Epithelial cell of esophagus (primary cell): ENCODE results near the gene PDK3.

ENCODE experiments used
- DNase-seq: peaks from one replicate; pipeline ENCODE4 v3.0.0; 2010; ENCODE audit warnings: low read depth
- H3K4me3 ChIP-seq: 2 replicates; pipeline ENCODE4 v1.5.1; 2011; ENCODE audit warnings: mild to moderate bottlenecking, low read length, control low read depth
- TF ChIP-seq, protein P1 (sequence below): IDR thresholded peaks from 2 replicates; pipeline ENCODE4 v1.5.1; 2011; ENCODE audit warnings: low read depth, mild to moderate bottlenecking, low read length, control low read depth, inconsistent platforms; ENCODE audit not compliant: insufficient read depth; ENCODE audit errors: missing control alignments

Gene PDK3

DNA sequence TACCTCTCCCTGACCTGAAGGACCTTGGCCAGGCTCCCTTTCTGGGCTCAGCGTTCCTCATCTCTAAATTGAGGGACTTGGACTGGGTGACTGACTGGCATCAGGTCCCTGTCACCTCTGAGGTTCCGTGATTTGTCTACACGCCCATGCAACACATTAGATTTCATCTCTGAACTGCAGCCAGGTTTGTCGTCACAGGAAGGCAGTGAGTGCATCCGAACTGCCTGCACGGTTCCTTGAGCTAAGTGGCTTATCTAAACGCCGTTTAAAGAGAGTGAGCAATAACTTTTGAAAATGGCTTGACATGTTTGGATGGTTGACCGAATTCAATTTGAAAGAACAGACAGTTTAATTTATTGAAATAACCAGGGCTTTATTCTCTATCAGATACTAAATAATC lies 112.0 kb downstream of the PDK3 start:
- no peak overlapping the region for H3K4me3 ChIP-seq
- TF ChIP-seq, protein P1, sequence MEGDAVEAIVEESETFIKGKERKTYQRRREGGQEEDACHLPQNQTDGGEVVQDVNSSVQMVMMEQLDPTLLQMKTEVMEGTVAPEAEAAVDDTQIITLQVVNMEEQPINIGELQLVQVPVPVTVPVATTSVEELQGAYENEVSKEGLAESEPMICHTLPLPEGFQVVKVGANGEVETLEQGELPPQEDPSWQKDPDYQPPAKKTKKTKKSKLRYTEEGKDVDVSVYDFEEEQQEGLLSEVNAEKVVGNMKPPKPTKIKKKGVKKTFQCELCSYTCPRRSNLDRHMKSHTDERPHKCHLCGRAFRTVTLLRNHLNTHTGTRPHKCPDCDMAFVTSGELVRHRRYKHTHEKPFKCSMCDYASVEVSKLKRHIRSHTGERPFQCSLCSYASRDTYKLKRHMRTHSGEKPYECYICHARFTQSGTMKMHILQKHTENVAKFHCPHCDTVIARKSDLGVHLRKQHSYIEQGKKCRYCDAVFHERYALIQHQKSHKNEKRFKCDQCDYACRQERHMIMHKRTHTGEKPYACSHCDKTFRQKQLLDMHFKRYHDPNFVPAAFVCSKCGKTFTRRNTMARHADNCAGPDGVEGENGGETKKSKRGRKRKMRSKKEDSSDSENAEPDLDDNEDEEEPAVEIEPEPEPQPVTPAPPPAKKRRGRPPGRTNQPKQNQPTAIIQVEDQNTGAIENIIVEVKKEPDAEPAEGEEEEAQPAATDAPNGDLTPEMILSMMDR = no peak
- DNase-seq = no peak
